Measurements from ENCODE around the gene HPN. TPM values are rescaled to one million over a fixed set of nuclear protein-coding genes. Genes with fewer than 3 reads are reported as not detected.

Gene HPN
- total RNA-seq, 2 experiments from 2014 or later, result not detected

GRCh38 chr19:35104361-35104760 lies 62.8 kb downstream of the HPN start:
- POLR2A ChIA-PET, result no interaction called here
- intact Hi-C loops (cut with DNase I, micrococcal nuclease), result no loop called here
- Histone ChIP-seq H3K4me1 (ENCODE audit: insufficient read depth, low read length) (no peaks in the 10 kb centered on the region), H3K4me3 (ENCODE audit: low read length) (no peak overlapping the region), H3K9me3 (ENCODE audit: control insufficient read depth in 1 of 2, insufficient read depth in 1 of 2, low read length in 2 of 2) (peaks cover 0 to 15% of the 10 kb centered on the region in 2 experiments), H3K27me3 (ENCODE audit: control insufficient read depth in 1 of 2, insufficient read depth in 2 of 2, low read length in 2 of 2) (no peaks in the 10 kb centered on the region), H3K27ac (ENCODE audit: low read depth in 1 of 2, low read length in 2 of 2) (no peak overlapping the region), H3K36me3 (ENCODE audit: insufficient read depth, low read length) (no peaks in the 10 kb centered on the region)
- no peak for DNase-seq
- no peak overlapping the region for H3K27ac Mint-ChIP-seq
- H3K9me3 Mint-ChIP-seq, result no peaks in the 10 kb centered on the region
- TF ChIP-seq, protein P1, sequence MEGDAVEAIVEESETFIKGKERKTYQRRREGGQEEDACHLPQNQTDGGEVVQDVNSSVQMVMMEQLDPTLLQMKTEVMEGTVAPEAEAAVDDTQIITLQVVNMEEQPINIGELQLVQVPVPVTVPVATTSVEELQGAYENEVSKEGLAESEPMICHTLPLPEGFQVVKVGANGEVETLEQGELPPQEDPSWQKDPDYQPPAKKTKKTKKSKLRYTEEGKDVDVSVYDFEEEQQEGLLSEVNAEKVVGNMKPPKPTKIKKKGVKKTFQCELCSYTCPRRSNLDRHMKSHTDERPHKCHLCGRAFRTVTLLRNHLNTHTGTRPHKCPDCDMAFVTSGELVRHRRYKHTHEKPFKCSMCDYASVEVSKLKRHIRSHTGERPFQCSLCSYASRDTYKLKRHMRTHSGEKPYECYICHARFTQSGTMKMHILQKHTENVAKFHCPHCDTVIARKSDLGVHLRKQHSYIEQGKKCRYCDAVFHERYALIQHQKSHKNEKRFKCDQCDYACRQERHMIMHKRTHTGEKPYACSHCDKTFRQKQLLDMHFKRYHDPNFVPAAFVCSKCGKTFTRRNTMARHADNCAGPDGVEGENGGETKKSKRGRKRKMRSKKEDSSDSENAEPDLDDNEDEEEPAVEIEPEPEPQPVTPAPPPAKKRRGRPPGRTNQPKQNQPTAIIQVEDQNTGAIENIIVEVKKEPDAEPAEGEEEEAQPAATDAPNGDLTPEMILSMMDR (IDR thresholded peaks at IDR 0.05), result no peak
- no peaks in the 10 kb centered on the region for H3K4me1 Mint-ChIP-seq (ENCODE audit: low read depth)
- CTCF ChIA-PET, result no interaction called here
- H3K4me3 Mint-ChIP-seq, result no peak overlapping the region
- H3K27me3 Mint-ChIP-seq, result no peaks in the 10 kb centered on the region
- H3K36me3 Mint-ChIP-seq (ENCODE audit: low read depth), result no peaks in the 10 kb centered on the region
- no peak for ATAC-seq (ENCODE audit: poor library complexity)

GRCh38 chr19:35105047-35105410 lies 63.5 kb downstream of the HPN start:
- Histone ChIP-seq H3K27me3 (ENCODE audit: control insufficient read depth in 1 of 2, insufficient read depth in 2 of 2, low read length in 2 of 2) (peaks cover 0 to 2% of the 10 kb centered on the region in 2 experiments), H3K36me3 (ENCODE audit: insufficient read depth, low read length) (no peaks in the 10 kb centered on the region), H3K27ac (ENCODE audit: low read depth in 1 of 2, low read length in 2 of 2) (no peak overlapping the region), H3K9me3 (ENCODE audit: control insufficient read depth in 1 of 2, insufficient read depth in 1 of 2, low read length in 2 of 2) (peaks cover 0 to 15% of the 10 kb centered on the region in 2 experiments), H3K4me3 (ENCODE audit: low read length) (no peak overlapping the region), H3K4me1 (ENCODE audit: insufficient read depth, low read length) (no peaks in the 10 kb centered on the region)
- no peak overlapping the region for H3K4me3 Mint-ChIP-seq
- CTCF ChIA-PET, result no interaction called here
- H3K9me3 Mint-ChIP-seq, result no peaks in the 10 kb centered on the region
- no peaks in the 10 kb centered on the region for H3K36me3 Mint-ChIP-seq (ENCODE audit: low read depth)
- intact Hi-C loops (cut with DNase I, micrococcal nuclease), result no loop called here
- ATAC-seq (ENCODE audit: poor library complexity) (no peak), DNase-seq (no peak)
- POLR2A ChIA-PET, result no interaction called here
- TF ChIP-seq, protein P1 (IDR thresholded peaks at IDR 0.05), result no peak
- H3K4me1 Mint-ChIP-seq (ENCODE audit: low read depth), result no peaks in the 10 kb centered on the region
- no peak overlapping the region for H3K27ac Mint-ChIP-seq
- H3K27me3 Mint-ChIP-seq, result no peaks in the 10 kb centered on the region

DNA sequence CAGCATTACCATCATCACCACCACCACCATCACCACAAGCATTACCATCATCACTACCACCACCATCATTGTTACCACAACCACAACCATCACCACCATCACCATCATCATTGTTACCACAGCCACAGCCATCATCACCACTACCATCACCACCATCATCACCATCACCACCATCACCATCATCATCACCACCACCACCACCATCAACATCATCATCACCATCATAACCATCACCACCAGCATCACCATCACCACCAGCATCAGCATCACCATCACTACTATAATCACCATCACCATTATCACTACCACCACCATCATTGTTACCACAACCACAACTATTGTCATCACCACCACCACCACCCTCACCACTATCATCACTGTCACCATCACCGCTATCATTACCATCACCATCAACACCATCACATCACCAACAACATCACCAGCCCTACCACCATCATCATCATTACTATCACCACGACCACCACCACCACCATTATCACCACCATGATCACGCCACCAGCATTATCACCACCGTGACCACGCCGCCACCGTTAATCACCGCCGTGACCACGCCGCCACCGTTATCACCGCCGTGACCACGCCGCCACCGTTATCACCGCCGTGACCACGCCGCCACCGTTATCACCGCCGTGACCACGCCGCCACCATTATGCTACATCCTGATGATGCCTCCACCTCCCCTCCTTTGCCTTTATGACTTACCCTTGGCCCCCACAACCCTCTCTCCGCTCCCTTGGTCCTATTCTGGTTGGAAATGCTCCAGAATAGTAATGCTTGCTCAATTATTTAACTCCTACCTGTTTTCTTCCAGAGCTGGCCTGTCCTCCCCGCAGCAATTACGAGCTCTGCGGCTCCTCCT lies 64.1 kb downstream of the HPN start:
- no peaks in the 10 kb centered on the region for H3K36me3 ChIP-seq (ENCODE audit: insufficient read depth, low read length)
- DNase-seq (no peak), ATAC-seq (ENCODE audit: poor library complexity) (no peak)
- H3K4me3 ChIP-seq (ENCODE audit: low read length), result no peak overlapping the region
- peaks cover 0 to 15% of the 10 kb centered on the region in 2 experiments for H3K9me3 ChIP-seq (ENCODE audit: control insufficient read depth in 1 of 2, insufficient read depth in 1 of 2, low read length in 2 of 2)
- intact Hi-C loops (cut with DNase I, micrococcal nuclease), result no loop called here
- Mint-ChIP-seq H3K36me3 (ENCODE audit: low read depth) (no peaks in the 10 kb centered on the region), H3K4me1 (ENCODE audit: low read depth) (no peaks in the 10 kb centered on the region), H3K9me3 (no peaks in the 10 kb centered on the region), H3K27ac (no peak overlapping the region), H3K4me3 (no peak overlapping the region), H3K27me3 (no peaks in the 10 kb centered on the region)
- POLR2A ChIA-PET, result no interaction called here
- no peaks in the 10 kb centered on the region for H3K4me1 ChIP-seq (ENCODE audit: insufficient read depth, low read length)
- peaks cover 0 to 2% of the 10 kb centered on the region in 2 experiments for H3K27me3 ChIP-seq (ENCODE audit: control insufficient read depth in 1 of 2, insufficient read depth in 2 of 2, low read length in 2 of 2)
- CTCF ChIA-PET, result no interaction called here
- TF ChIP-seq, protein P1 (IDR thresholded peaks at IDR 0.05), result no peak
- H3K27ac ChIP-seq (ENCODE audit: low read depth in 1 of 2, low read length in 2 of 2), result no peak overlapping the region
